Loucy (cell line): ENCODE results near the gene CCDC138.

Source experiments
- H2AFZ ChIP-seq: fragments of 200-600 bp; sonication (generic); 2 replicates; pipeline ENCODE4 v1.6.0; 2016; ENCODE audit warnings: antibody characterized with exemption, mild to moderate bottlenecking, low read length, moderate library complexity
- H3F3A ChIP-seq: fragments of 200-600 bp; 2 replicates; pipeline ENCODE4 v1.6.0; 2016; ENCODE audit warnings: antibody characterized with exemption, low read depth, mild to moderate bottlenecking
- H3K27me3 ChIP-seq: fragments of 200-600 bp; sonication (generic); 2 replicates; pipeline ENCODE4 v1.6.1; 2014; ENCODE audit warnings: low read length, mild to moderate bottlenecking; ENCODE audit not compliant: insufficient read depth, poor library complexity, severe bottlenecking
- H3K36me3 ChIP-seq: fragments of 200-600 bp; sonication (generic); 2 replicates; pipeline ENCODE4 v1.6.1; 2016; ENCODE audit warnings: low read length; ENCODE audit not compliant: insufficient read depth
- H3K4me1 ChIP-seq: fragments of 200-600 bp; sonication (generic); 2 replicates; pipeline ENCODE4 v1.5.1; 2014; ENCODE audit warnings: low read length, mild to moderate bottlenecking; ENCODE audit not compliant: insufficient read depth, poor library complexity, severe bottlenecking
- H3K4me2 ChIP-seq: fragments of 200-600 bp; sonication (generic); 2 replicates; pipeline ENCODE4 v1.6.0; 2014; ENCODE audit warnings: antibody characterized with exemption, low read length, low read depth, mild to moderate bottlenecking; ENCODE audit not compliant: poor library complexity, severe bottlenecking
- H3K4me3 ChIP-seq: fragments of 200-600 bp; sonication (generic); 2 replicates; pipeline ENCODE4 v1.5.1; 2014; ENCODE audit warnings: low read length, mild to moderate bottlenecking, mixed read lengths; ENCODE audit not compliant: poor library complexity, severe bottlenecking
- H3K79me2 ChIP-seq: fragments of 200-600 bp; sonication (generic); 2 replicates; pipeline ENCODE4 v1.6.1; 2014; ENCODE audit warnings: low read length; ENCODE audit not compliant: insufficient read depth
- H3K9ac ChIP-seq: fragments of 200-600 bp; sonication (generic); 2 replicates; pipeline ENCODE4 v1.6.0; 2014; ENCODE audit warnings: mild to moderate bottlenecking, low read depth, low read length, moderate library complexity; ENCODE audit not compliant: poor library complexity, severe bottlenecking
- H3K9me2 ChIP-seq: fragments of 200-600 bp; sonication (generic); replicated peaks from 2 replicates; pipeline ENCODE4 v1.6.1; 2016; ENCODE audit warnings: low read depth, low read length, mixed read lengths
- H3K9me3 ChIP-seq: fragments of 200-600 bp; sonication (generic); 2 replicates; pipeline ENCODE4 v1.6.1; 2014; ENCODE audit warnings: mild to moderate bottlenecking, antibody characterized with exemption, low read length, low read depth; ENCODE audit not compliant: insufficient read depth
- H4K20me1 ChIP-seq: fragments of 200-600 bp; sonication (generic); 2 replicates; pipeline ENCODE4 v1.6.0; 2014; ENCODE audit warnings: antibody characterized with exemption, low read length, mild to moderate bottlenecking; ENCODE audit not compliant: insufficient read depth, poor library complexity, severe bottlenecking
- CTCF ChIP-seq: fragments of 200-600 bp; sonication (generic); conservative IDR thresholded peaks from 2 replicates; pipeline ENCODE4 v1.5.1; 2014; ENCODE audit warnings: mild to moderate bottlenecking, antibody characterized with exemption, low read length
- EZH2phosphoT487 ChIP-seq: fragments of 200-600 bp; IDR thresholded peaks from 2 replicates; pipeline ENCODE4 v1.6.1; 2018; ENCODE audit warnings: antibody characterized with exemption, mild to moderate bottlenecking, moderate library complexity, borderline replicate concordance

Gene CCDC138

GRCh38 chr2:108823286-108823685 is 36.7 kb downstream of the CCDC138 start:
- Histone ChIP-seq H3K4me1 (no peaks in the 10 kb centered on the region), H2AFZ (no peak overlapping the region), H3K4me3 (no peak overlapping the region), H3K27me3 (no peaks in the 10 kb centered on the region), H3K9ac (no peak overlapping the region), H4K20me1 (no peaks in the 10 kb centered on the region), H3K4me2 (no peak overlapping the region), H3K36me3 (peaks cover 44% of the 10 kb centered on the region), H3K9me3 (peaks cover 18% of the 10 kb centered on the region; the same call in 1 of the 2 replicates), H3F3A (no peaks in the 10 kb centered on the region), H3K9me2 (no peaks in the 10 kb centered on the region), H3K79me2 (no peaks in the 10 kb centered on the region)
- TF ChIP-seq EZH2phosphoT487 (no peak), CTCF (no peak)

- Histone ChIP-seq H3K27me3 (no peaks in the 10 kb centered on the region), H3K4me2 (no peak overlapping the region), H3F3A (no peaks in the 10 kb centered on the region), H3K9me2 (no peaks in the 10 kb centered on the region), H3K36me3 (peaks cover 34% of the 10 kb centered on the region), H2AFZ (no peak overlapping the region), H3K9me3 (peaks cover 12% of the 10 kb centered on the region; the same call in 1 of the 2 replicates), H3K4me3 (no peak overlapping the region), H3K4me1 (peaks cover 2% of the 10 kb centered on the region), H4K20me1 (no peaks in the 10 kb centered on the region), H3K79me2 (no peaks in the 10 kb centered on the region), H3K9ac (no peak overlapping the region)
- no peak for TF ChIP-seq CTCF
These were observed 37.9 kb downstream of the CCDC138 start for GRCh38 chr2:108824316-108825070.

DNA sequence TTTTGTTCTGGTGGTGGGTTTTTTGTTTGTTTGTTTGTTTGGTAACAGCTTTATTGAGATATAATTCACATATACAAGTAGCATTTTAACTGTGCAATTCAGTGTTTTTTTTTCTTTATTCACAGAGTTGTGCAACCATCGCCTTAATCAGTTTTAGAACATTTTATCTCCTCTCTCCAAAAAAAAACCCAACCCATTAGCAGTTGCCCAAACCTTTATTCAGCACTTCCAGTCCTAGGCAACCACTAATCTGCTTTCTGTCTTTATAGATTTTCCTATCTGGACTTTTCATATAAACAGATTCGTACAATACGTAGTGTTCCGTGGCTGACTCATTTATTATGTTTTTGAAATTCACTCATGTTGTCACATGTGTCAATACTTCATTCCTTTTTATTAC is 38.7 kb downstream of the CCDC138 start:
- no peak overlapping the region for H3K4me2 ChIP-seq
- no peaks in the 10 kb centered on the region for H3F3A ChIP-seq
- TF ChIP-seq CTCF, result no peak
- no peak for TF ChIP-seq EZH2phosphoT487
- no peak overlapping the region for H2AFZ ChIP-seq
- no peaks in the 10 kb centered on the region for H4K20me1 ChIP-seq
- peaks cover 2% of the 10 kb centered on the region for H3K4me1 ChIP-seq
- H3K9me3 ChIP-seq, result peaks cover 4% of the 10 kb centered on the region; the same call in 1 of the 2 replicates
- no peaks in the 10 kb centered on the region for H3K79me2 ChIP-seq
- no peak overlapping the region for H3K4me3 ChIP-seq
- peaks cover 27% of the 10 kb centered on the region for H3K36me3 ChIP-seq
- H3K9me2 ChIP-seq, result no peaks in the 10 kb centered on the region
- H3K27me3 ChIP-seq, result no peaks in the 10 kb centered on the region
- H3K9ac ChIP-seq, result no peak overlapping the region
